GM19025 (cell line): ENCODE results near the gene OTUD3.

Experiments
- ATAC-seq: cut with Tn5 transposase; IDR thresholded peaks from one replicate; pipeline ENCODE4 v1.9.1; 2021; ENCODE audit warnings: mild to moderate bottlenecking, low read depth, moderate library complexity; ENCODE audit not compliant: unreplicated experiment

OTUD3 gene

DNA sequence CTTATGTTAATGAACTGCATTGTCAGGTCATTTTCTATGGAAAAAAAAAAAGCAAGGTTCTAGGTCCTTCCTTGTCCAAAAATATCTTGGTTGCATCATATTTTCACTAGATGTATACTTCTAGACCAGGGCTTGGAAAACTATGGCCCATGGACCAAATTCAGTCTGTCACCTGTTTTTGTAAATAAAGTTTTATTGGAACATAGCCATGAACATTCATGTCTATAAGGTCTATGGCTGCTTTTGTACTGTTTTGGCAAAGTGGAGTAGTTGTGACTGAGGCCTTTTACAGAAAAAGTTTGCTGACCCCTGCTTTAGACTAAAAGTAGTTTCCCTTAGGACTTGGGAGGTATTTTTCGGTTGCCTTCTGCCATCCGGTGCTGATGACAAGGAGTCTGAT is 60.5 kb downstream of the OTUD3 start:
- no peak for ATAC-seq

DNA sequence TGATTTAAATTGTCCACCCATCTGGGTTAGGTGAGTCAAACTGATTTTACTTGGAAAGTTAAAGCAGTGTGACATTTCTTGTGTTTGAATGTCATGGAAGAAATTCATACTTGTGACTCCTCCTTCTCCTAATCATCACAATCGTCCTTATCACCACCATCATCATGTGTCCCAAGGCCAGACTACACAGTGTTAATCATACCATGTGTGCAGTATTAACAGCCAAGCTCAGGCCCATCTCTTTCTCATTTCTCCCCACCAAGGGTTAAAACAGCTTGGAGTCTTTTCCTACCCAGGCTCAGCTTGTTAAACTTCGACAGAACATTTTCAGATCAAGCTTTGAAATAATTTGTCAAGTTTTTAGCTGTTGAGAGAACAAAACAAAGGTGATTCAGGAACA is 63.7 kb downstream of the OTUD3 start:
- no peak for ATAC-seq

DNA sequence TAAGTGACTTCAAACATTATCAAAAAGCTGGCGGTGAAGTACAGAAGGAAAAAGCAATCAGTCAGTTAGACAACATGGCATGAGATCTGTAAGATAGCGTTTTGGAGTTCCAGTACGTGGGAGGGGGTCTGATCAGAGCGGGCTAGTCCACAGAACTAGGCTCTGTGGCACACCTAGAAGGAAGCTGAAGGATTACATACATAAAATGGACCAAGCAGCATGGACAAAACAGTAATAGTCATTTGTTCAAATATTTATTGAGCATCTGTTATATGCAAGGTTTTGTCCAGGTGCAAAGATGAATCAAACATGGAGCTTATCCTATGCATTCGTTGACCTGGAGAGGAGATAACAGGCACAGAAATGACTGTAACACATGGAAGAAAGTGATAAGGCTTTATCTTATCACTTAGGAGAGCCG is 64.1 kb downstream of the OTUD3 start:
- no peak for ATAC-seq

DNA sequence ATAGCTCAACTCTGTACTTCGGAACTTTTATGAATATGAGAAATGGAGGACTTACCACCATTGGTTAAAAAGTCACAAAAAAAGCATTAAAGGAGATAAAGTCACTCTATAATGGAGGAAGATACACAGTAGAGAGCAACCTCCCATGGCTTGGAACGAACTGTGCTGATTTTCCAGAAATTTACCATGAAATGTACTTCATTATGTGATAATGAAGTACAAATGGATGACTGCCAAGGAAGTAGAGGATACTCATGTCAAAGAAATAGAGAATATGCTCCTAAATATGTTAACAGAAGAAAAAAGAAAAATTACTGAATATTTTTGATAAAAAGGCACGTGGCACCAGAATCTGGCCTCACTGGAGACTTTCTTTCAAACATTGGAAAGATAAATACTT is 64.8 kb downstream of the OTUD3 start:
- no peak for ATAC-seq

DNA sequence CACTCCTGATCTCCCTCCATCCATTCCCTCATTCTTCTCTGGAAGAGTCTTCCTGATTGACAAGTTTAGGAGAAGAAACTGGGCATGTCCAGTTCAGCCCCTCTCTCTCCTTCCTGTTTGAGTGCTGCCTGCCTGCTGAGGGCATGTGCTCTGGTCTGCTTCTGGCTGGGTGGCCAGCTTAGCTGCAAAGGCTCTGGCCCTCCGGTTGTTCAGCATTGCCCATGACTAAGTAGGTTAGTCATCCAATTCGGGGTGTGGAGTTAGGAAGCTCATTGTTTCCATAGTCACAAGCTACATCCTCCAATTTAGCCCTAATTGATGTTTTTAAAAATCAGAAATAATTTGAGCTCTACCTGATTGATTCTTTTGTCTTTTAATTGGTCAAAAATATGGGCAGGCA is 66.8 kb downstream of the OTUD3 start:
- no peak for ATAC-seq

DNA sequence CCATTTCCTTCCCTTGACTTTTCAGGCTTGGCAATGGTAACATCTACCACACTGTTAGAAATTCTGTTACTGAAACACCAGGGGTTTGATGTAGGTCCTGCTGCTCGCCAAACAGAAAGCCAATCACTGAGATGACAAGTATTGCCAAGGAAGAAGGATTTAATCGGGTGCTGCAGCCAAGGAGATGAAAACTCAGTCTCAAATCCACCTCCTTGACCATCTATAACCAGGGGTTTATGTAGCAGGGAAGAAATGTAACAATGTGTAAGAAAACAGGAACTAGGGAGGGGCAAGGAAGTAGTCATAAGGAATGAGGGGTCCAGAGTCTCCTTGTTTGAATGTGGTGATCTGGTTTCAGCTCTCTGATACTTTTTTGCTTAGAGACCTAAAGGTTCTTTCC is 71.9 kb downstream of the OTUD3 start:
- no peak for ATAC-seq

DNA sequence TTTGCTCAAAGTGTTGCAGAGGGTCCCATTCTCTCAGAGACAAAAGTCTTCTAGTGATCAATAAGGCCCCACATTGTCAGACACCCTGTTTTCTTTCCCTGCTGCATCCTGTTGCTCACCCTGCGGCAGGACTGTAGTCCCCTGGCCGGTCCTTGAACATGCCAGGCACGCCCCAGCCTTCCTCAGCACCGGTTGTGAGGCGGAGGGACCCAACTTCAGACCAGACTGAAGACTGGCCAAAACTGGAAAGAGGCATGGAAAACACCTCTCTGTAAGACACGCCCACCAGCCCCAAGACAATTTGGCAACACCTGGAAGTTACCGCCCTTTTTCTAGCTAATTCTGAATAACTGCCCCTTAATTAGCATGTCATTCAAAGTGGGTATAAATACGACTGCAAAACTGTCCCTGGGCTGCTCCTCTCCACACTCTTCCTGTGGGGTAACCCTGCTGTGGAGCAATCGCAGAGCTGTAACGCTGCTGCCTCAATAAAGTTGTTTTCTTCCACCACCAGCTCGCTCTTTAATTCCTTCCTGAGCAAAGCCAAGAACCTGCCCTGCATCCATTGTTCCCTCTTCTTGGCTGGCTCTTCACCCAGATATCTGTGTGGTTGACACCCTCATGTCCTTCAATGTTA is 73.5 kb downstream of the OTUD3 start:
- no peak for ATAC-seq

DNA sequence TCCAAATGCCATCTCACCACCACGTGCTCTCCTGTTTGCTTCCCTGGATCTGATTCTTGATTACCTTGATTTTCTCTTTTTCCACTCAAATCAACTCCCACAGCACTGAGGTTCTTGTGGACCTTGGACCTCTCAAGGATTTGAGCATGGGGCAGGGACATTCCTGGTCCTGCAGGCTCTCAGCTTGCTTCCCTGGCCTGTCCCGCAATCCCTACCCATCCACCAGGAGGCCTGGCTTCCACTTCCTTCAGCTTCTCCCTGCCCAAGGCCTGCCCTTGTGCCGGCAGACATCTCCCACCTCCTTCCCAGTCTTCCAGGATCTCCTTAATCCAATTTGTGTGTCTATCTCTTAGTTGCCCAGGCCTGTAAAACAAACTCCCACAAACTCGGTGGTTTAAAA is 75.6 kb downstream of the OTUD3 start:
- ATAC-seq = no peak

DNA sequence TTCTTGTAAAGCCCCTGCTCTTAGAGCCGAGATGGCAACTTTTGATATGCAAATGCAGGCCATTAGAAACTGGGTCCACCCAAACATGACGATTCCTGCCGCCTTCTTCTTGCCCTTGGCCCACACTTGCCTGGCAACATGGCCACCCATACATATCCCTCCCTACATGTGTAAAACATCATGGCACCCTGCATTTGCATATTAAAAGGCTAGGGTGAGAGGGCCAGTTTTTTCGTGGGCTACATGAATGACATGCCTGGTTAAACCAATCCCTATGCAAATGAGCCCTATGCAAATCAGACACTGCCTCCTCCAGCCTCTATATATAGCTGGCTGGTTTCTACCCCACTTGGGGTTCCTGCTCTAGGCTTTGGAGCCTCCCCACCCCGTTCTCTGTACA is 78.4 kb downstream of the OTUD3 start:
- ATAC-seq = no peak
